Liver (tissue), 9 donors: ENCODE measurements around the gene ETV3L. TPM values are rescaled to one million over a fixed set of nuclear protein-coding genes. Genes with fewer than 3 reads are reported as not detected.

Experiments used
- DNase-seq: peaks from one replicate; pipeline ENCODE4 v3.0.0-alpha.2; 2017; ENCODE audit warnings: low spot score
- H3K27ac ChIP-seq, 2 donors: one replicate each; pipeline ENCODE4 v1.7.0; 2013; ENCODE audit warnings: inconsistent platforms in 2 of 2, low read length in 2 of 2, control low read depth in 1 of 2, low read depth in 1 of 2, mild to moderate bottlenecking in 1 of 2
- H3K27me3 ChIP-seq, 4 donors: one replicate each; pipeline versions ENCODE4 v1.6.1 to v1.7.0; 2013; ENCODE audit warnings: low read length in 3 of 4, inconsistent platforms in 1 of 4, mild to moderate bottlenecking in 1 of 4, moderate library complexity in 1 of 4; ENCODE audit not compliant: control insufficient read depth in 4 of 4, insufficient read depth in 4 of 4
- H3K36me3 ChIP-seq, 4 donors: one replicate each; pipeline versions ENCODE4 v1.6.1 to v1.7.0; 2013; ENCODE audit warnings: low read length in 3 of 4, mild to moderate bottlenecking in 3 of 4, low read depth in 1 of 4, moderate library complexity in 1 of 4; ENCODE audit not compliant: control insufficient read depth in 4 of 4, insufficient read depth in 3 of 4
- H3K4me1 ChIP-seq, 4 donors: one replicate each; pipeline versions ENCODE4 v1.6.1 to v1.7.0; 2013; ENCODE audit warnings: low read length in 3 of 4, mild to moderate bottlenecking in 3 of 4, moderate library complexity in 1 of 4; ENCODE audit not compliant: control insufficient read depth in 4 of 4, insufficient read depth in 4 of 4
- H3K4me3 ChIP-seq, 3 donors: one replicate each; pipeline versions ENCODE4 v1.6.1 to v1.7.0; 2013; ENCODE audit warnings: low read length in 3 of 3, control low read depth in 1 of 3, low read depth in 1 of 3, mild to moderate bottlenecking in 1 of 3
- H3K9ac ChIP-seq, 2 donors: one replicate each; pipeline ENCODE4 v1.7.0; 2013; ENCODE audit warnings: low read length in 2 of 2, mild to moderate bottlenecking in 2 of 2, moderate library complexity in 2 of 2, control low read depth in 1 of 2, low read depth in 1 of 2
- H3K9me3 ChIP-seq, 4 donors: one replicate each; pipeline versions ENCODE4 v1.6.1 to v1.7.0; 2013; ENCODE audit warnings: low read length in 3 of 4; ENCODE audit not compliant: control insufficient read depth in 4 of 4
- ATF3 ChIP-seq: IDR thresholded peaks from 2 replicates; pipeline ENCODE4 v1.6.1; 2016; ENCODE audit warnings: antibody characterized with exemption
- CTCF ChIP-seq: fragments of 150-350 bp; IDR thresholded peaks from 2 replicates; pipeline ENCODE4 v1.5.1; 2017; ENCODE audit warnings: improper control_type of control experiment, low read depth, low read length; ENCODE audit not compliant: missing input control
- EGR1 ChIP-seq, 2 donors: IDR thresholded peaks; 2 replicates each; pipeline ENCODE4 v1.6.1; 2016 to 2018; ENCODE audit warnings: antibody characterized with exemption in 2 of 2, low read depth in 2 of 2
- FOXA1 ChIP-seq: IDR thresholded peaks from 2 replicates; pipeline ENCODE4 v1.6.1; 2016; ENCODE audit warnings: antibody characterized with exemption
- FOXA2 ChIP-seq: IDR thresholded peaks from 2 replicates; pipeline ENCODE4 v1.6.1; 2016; ENCODE audit warnings: antibody characterized with exemption
- GABPA ChIP-seq, 2 donors: IDR thresholded peaks in 1 of 2; conservative IDR thresholded peaks in 1 of 2; 2 replicates each; pipeline ENCODE4 v1.6.1; 2016; ENCODE audit warnings: antibody characterized with exemption in 2 of 2, mild to moderate bottlenecking in 1 of 2, moderate library complexity in 1 of 2
- HNF4G ChIP-seq: IDR thresholded peaks from 2 replicates; pipeline ENCODE4 v1.6.1; 2016; ENCODE audit warnings: antibody characterized with exemption
- MAX ChIP-seq: IDR thresholded peaks from 2 replicates; pipeline ENCODE4 v1.6.1; 2016; ENCODE audit warnings: antibody characterized with exemption
- NR2F2 ChIP-seq: IDR thresholded peaks from 2 replicates; pipeline ENCODE4 v1.6.1; 2016; ENCODE audit warnings: antibody characterized with exemption
- REST ChIP-seq: IDR thresholded peaks from 2 replicates; pipeline ENCODE4 v1.6.1; 2016; ENCODE audit warnings: antibody characterized with exemption, mild to moderate bottlenecking
- RXRA ChIP-seq, 2 donors: IDR thresholded peaks; 2 replicates each; pipeline ENCODE4 v1.6.1; 2017 to 2018; ENCODE audit warnings: antibody characterized with exemption in 2 of 2, mild to moderate bottlenecking in 1 of 2
- SP1 ChIP-seq: IDR thresholded peaks from 2 replicates; pipeline ENCODE4 v1.6.1; 2018; ENCODE audit warnings: antibody characterized with exemption, mild to moderate bottlenecking
- TAF1 ChIP-seq: conservative IDR thresholded peaks from 2 replicates; pipeline ENCODE4 v1.6.1; 2016; ENCODE audit warnings: antibody characterized with exemption, mild to moderate bottlenecking
- YY1 ChIP-seq: IDR thresholded peaks from 2 replicates; pipeline ENCODE4 v1.6.1; 2016; ENCODE audit warnings: antibody characterized with exemption, mild to moderate bottlenecking
- ZBTB33 ChIP-seq: IDR thresholded peaks from 2 replicates; pipeline ENCODE4 v1.6.1; 2016; ENCODE audit warnings: antibody characterized with exemption
- WGBS: extraction: QIAGEN DNeasy Blood & Tissue Kit; methylation state at CpG from one replicate; pipeline ENCODE4 v1.1.7; 2013; 5-methylcytosine and 5-hydroxymethylcytosine counted together
- polyA plus RNA-seq, 2 donors: library from polyadenylated mRNA; stranded (reverse) in 1 of 2; unstranded in 1 of 2; fragments of 200-250 nt in 1 of 2; fragments of >200 nt in 1 of 2; fragmentation: Nextera tagmentation in 1 of 2; extraction: Ambion mirVana in 1 of 2; gene quantifications; one replicate each; pipeline versions ENCODE4 v1.2.1 to v1.2.3, GENCODE V29; 2013 to 2015
- total RNA-seq, 2 donors: library from RNA; depleted of rRNA; stranded (reverse); fragments of >200 nt; gene quantifications; one replicate each; pipeline ENCODE4 v1.2.3, GENCODE V29; 2014
- donor health status: healthy.
- donor health status: healthy.
- donor health status: healthy.
- donor health status: healthy.
- donor health status: healthy.

Gene ETV3L
- total and polyA plus RNA-seq, 4 donors: not detected

GRCh38 chr1:157146244-157146643 lies 46.6 kb upstream of the ETV3L start:
- 70% methylated on average over 3 of the region's 3 CpGs for WGBS
- Histone ChIP-seq H3K36me3 (no peaks in the 10 kb centered on the region), H3K27ac (no peak overlapping the region), H3K27me3 (no peaks in the 10 kb centered on the region), H3K9me3 (no peaks in the 10 kb centered on the region), H3K4me3 (no peak overlapping the region), H3K4me1 (no peaks in the 10 kb centered on the region), H3K9ac (no peak overlapping the region)
- TF ChIP-seq GABPA (IDR thresholded peaks at IDR 0.05 in 1 of 2, conservative IDR thresholded peaks at IDR 0.05 in 1 of 2): no peak
- TF ChIP-seq CTCF: no peak
- TF ChIP-seq HNF4G: no peak
- no peak for TF ChIP-seq TAF1
- no peak for TF ChIP-seq MAX
- no peak for TF ChIP-seq REST
- no peak for TF ChIP-seq FOXA1
- no peak for TF ChIP-seq SP1
- no peak for TF ChIP-seq ZBTB33
- no peak for TF ChIP-seq ATF3
- TF ChIP-seq FOXA2: no peak
- no peak for TF ChIP-seq EGR1 (IDR thresholded peaks at IDR 0.05; ENCODE audit: low read depth in 2 of 2)
- no peak for TF ChIP-seq YY1
- no peak for DNase-seq

GRCh38 chr1:157145076-157145475 lies 45.5 kb upstream of the ETV3L start:
- WGBS: 98% methylated on average over 1 of the region's 1 CpG
- TF ChIP-seq RXRA (IDR thresholded peaks at IDR 0.05) (no peak), CTCF (no peak), NR2F2 (no peak), FOXA1 (no peak)
- DNase-seq: no peak
- Histone ChIP-seq H3K9ac (no peak overlapping the region), H3K36me3 (no peaks in the 10 kb centered on the region), H3K9me3 (no peaks in the 10 kb centered on the region), H3K27ac (no peak overlapping the region), H3K27me3 (no peaks in the 10 kb centered on the region), H3K4me3 (no peak overlapping the region), H3K4me1 (no peaks in the 10 kb centered on the region)
